Measurements from ENCODE around the gene LMF1. TPM values are rescaled to one million over a fixed set of nuclear protein-coding genes. Genes with fewer than 3 reads are reported as not detected.

LMF1 gene
- polyA plus RNA-seq, 1 donor from 2014 or later: 16.2 TPM

- Histone ChIP-seq H3K9ac (ENCODE audit: low read length) (no peak overlapping the region), H4K20me1 (ENCODE audit: insufficient read depth) (no peaks in the 10 kb centered on the region), H3K27ac (ENCODE audit: low read length) (no peak overlapping the region), H3K79me2 (replicated peaks; ENCODE audit: insufficient read depth, low read length) (no peaks in the 10 kb centered on the region), H2AFZ (ENCODE audit: low read depth, low read length) (no peak overlapping the region), H3K27me3 (ENCODE audit: insufficient read depth, low read depth, low read length) (no peaks in the 10 kb centered on the region), H3K9me2 (ENCODE audit: insufficient read depth, low read length) (no peaks in the 10 kb centered on the region), H3K4me3 (ENCODE audit: low read length) (no peak overlapping the region), H3K9me3 (ENCODE audit: low read length) (no peaks in the 10 kb centered on the region), H3K4me2 (ENCODE audit: low read length) (no peak overlapping the region), H3K36me3 (ENCODE audit: insufficient read depth, low read length) (no peaks in the 10 kb centered on the region), H3F3A (ENCODE audit: insufficient read depth, low read length, poor library complexity, severe bottlenecking) (no peaks in the 10 kb centered on the region)
- TF ChIP-seq RAD21 (conservative IDR thresholded peaks at IDR 0.05): no peak
- no peak for TF ChIP-seq SMC3 (conservative IDR thresholded peaks at IDR 0.05; ENCODE audit: poor library complexity)
- TF ChIP-seq, protein P1, sequence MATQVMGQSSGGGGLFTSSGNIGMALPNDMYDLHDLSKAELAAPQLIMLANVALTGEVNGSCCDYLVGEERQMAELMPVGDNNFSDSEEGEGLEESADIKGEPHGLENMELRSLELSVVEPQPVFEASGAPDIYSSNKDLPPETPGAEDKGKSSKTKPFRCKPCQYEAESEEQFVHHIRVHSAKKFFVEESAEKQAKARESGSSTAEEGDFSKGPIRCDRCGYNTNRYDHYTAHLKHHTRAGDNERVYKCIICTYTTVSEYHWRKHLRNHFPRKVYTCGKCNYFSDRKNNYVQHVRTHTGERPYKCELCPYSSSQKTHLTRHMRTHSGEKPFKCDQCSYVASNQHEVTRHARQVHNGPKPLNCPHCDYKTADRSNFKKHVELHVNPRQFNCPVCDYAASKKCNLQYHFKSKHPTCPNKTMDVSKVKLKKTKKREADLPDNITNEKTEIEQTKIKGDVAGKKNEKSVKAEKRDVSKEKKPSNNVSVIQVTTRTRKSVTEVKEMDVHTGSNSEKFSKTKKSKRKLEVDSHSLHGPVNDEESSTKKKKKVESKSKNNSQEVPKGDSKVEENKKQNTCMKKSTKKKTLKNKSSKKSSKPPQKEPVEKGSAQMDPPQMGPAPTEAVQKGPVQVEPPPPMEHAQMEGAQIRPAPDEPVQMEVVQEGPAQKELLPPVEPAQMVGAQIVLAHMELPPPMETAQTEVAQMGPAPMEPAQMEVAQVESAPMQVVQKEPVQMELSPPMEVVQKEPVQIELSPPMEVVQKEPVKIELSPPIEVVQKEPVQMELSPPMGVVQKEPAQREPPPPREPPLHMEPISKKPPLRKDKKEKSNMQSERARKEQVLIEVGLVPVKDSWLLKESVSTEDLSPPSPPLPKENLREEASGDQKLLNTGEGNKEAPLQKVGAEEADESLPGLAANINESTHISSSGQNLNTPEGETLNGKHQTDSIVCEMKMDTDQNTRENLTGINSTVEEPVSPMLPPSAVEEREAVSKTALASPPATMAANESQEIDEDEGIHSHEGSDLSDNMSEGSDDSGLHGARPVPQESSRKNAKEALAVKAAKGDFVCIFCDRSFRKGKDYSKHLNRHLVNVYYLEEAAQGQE (IDR thresholded peaks at IDR 0.05; ENCODE audit: borderline replicate concordance): no peak
- no peak for TF ChIP-seq EP300 (conservative IDR thresholded peaks at IDR 0.05; ENCODE audit: poor library complexity, severe bottlenecking)
- no peak for TF ChIP-seq POLR2AphosphoS5 (IDR thresholded peaks at IDR 0.05)
- TF ChIP-seq TAF1 (IDR thresholded peaks at IDR 0.05; ENCODE audit: low read depth): no peak
- no peak for TF ChIP-seq CTCF (IDR thresholded peaks at IDR 0.05; ENCODE audit: poor library complexity, severe bottlenecking)
- TF ChIP-seq EZH2 (IDR thresholded peaks at IDR 0.05; ENCODE audit: borderline replicate concordance, insufficient read depth, low read length, poor library complexity, severe bottlenecking): no peak
- TF ChIP-seq MXI1 (conservative IDR thresholded peaks at IDR 0.05; ENCODE audit: poor library complexity, severe bottlenecking): no peak
Observed at GRCh38 chr16:918741-919657, 51.8 kb downstream of the LMF1 start.

DNA sequence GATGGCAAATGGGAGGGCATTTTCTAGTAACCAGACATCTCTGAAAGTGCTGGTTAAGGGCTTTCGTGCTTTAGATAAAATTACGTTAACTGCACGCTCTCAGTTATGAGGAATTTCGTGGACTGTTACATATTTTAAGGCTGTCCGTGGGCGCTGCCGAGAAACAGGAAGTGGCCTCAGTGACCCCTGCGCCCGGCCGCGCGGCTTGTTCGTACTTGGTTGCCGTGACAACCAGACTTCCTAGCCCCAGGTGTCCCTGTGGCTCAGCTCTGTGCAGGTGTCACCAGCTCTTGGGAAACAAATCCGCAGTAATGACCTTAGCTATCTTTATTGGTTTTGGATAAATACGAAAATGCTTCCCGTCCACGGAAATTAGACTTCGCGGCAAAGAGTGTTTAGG lies 52.7 kb downstream of the LMF1 start:
- Histone ChIP-seq H3K4me2 (ENCODE audit: low read length) (no peak overlapping the region), H3F3A (ENCODE audit: insufficient read depth, low read length, poor library complexity, severe bottlenecking) (no peaks in the 10 kb centered on the region), H3K36me3 (ENCODE audit: insufficient read depth, low read length) (no peaks in the 10 kb centered on the region), H3K79me2 (replicated peaks; ENCODE audit: insufficient read depth, low read length) (no peaks in the 10 kb centered on the region), H3K4me3 (ENCODE audit: low read length) (no peak overlapping the region), H3K9me2 (ENCODE audit: insufficient read depth, low read length) (no peaks in the 10 kb centered on the region), H3K27ac (ENCODE audit: low read length) (no peak overlapping the region), H2AFZ (ENCODE audit: low read depth, low read length) (no peak overlapping the region), H4K20me1 (ENCODE audit: insufficient read depth) (no peaks in the 10 kb centered on the region), H3K9ac (ENCODE audit: low read length) (no peak overlapping the region), H3K27me3 (ENCODE audit: insufficient read depth, low read depth, low read length) (no peaks in the 10 kb centered on the region), H3K9me3 (ENCODE audit: low read length) (no peaks in the 10 kb centered on the region)
- no peak for TF ChIP-seq MXI1 (conservative IDR thresholded peaks at IDR 0.05; ENCODE audit: poor library complexity, severe bottlenecking)
- no peak for TF ChIP-seq EP300 (conservative IDR thresholded peaks at IDR 0.05; ENCODE audit: poor library complexity, severe bottlenecking)
- TF ChIP-seq TAF1 (IDR thresholded peaks at IDR 0.05; ENCODE audit: low read depth): no peak
- TF ChIP-seq SMC3 (conservative IDR thresholded peaks at IDR 0.05; ENCODE audit: poor library complexity): no peak
- no peak for TF ChIP-seq POLR2AphosphoS5 (IDR thresholded peaks at IDR 0.05)
- no peak for TF ChIP-seq EZH2 (IDR thresholded peaks at IDR 0.05; ENCODE audit: borderline replicate concordance, insufficient read depth, low read length, poor library complexity, severe bottlenecking)
- TF ChIP-seq CTCF (IDR thresholded peaks at IDR 0.05; ENCODE audit: poor library complexity, severe bottlenecking): no peak
- TF ChIP-seq, protein P1 (IDR thresholded peaks at IDR 0.05; ENCODE audit: borderline replicate concordance): no peak

Measured in neural cell (in vitro differentiated cells).